ENCODE measurements around the gene MYLK2. TPM values are rescaled to one million over a fixed set of nuclear protein-coding genes. Genes with fewer than 3 reads are reported as not detected.

Gene MYLK2
- 0.22 and 0.25 TPM in 2 replicates for total RNA-seq (2012; rRNA removed)

DNA sequence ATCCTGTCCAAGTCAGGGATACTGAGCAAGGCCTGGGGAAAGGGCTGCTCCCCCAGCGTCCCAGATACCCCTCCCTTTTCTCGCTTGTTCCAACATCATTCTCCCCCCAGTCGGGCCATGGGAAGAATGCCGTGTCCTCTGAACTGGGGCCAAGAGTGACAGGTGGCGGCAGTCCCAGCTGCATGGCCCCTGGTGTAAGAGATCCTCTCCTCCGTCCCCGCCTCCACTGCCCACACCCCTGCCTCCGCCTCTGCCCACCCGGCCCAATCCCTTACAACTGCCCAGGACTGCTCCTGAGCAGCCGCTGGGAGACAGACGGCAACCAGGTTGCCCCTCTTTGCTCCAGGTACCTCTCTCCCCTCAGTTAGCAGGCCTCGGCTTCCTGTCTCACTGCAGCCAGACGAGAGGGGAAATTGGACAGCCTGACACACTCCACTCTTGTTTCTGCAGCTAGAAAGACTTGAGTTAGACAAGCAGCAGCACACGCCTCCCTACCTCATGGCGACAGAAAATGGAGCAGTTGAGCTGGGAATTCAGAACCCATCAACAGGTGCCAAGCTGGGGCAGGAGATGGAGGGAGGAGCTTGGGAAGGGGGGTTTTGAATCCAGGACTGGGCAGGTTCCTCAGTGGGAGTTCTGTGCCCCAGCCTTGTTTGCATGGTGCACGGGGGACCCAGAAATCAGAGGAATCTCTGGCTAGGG is at the start of gene MYLK2:
TSS of gene MYLK2 (plus strand) at position 274 of the 702 bp plus-strand sequence. CDS start at position 499, 225 bp downstream.
- no peak within 1 kb of the TSS for H3K9ac ChIP-seq (ENCODE audit: low read depth, low read length)
- no peaks in the 10 kb centered on the region for H3K9me3 ChIP-seq (replicated peaks; ENCODE audit: low read length)
- H3K4me2 ChIP-seq (ENCODE audit: low read length), result no peak within 1 kb of the TSS
- no peak within 1 kb of the TSS for H3K4me3 ChIP-seq (ENCODE audit: low read length)
- H3K36me3 ChIP-seq (ENCODE audit: insufficient read depth, low read length), result no peaks in the 10 kb centered on the region
- H3K27me3 ChIP-seq (ENCODE audit: control insufficient read depth, insufficient read depth, low read length), result no peaks in the 10 kb centered on the region
- peaks cover 19% of the 10 kb centered on the region for H3K4me1 ChIP-seq (ENCODE audit: control insufficient read depth, insufficient read depth, low read length)

DNA sequence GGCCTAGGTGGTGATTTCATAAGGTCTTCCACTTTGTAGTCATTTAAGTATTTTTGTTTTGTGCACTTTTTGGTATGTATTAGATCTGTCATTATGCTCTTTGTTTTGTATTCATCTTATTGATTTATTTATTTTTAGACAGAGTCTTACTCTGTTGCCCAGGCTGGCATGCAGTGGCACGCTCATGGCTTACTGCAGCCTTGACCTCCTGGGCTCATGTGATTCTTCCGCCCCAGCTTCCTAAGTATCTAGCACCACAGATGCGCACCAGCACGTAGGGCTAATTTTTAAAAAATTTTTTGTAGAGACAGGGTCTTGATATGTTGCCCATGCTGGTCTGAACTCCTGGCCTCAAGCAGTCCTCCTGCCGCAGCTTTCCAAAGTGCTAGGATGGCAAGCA is 49.5 kb upstream of the MYLK2 start:
- peak overlapping the region; percentile 67 for H3K4me2 ChIP-seq (ENCODE audit: low read length)
- no peaks in the 10 kb centered on the region for H3K9me3 ChIP-seq (replicated peaks; ENCODE audit: low read length)
- peaks cover 34% of the 10 kb centered on the region for H3K36me3 ChIP-seq (ENCODE audit: insufficient read depth, low read length)
- H3K27me3 ChIP-seq (ENCODE audit: control insufficient read depth, insufficient read depth, low read length), result no peaks in the 10 kb centered on the region
- H3K4me3 ChIP-seq (ENCODE audit: low read length), result no peak overlapping the region
- peak overlapping the region; percentile 57 for H3K9ac ChIP-seq (ENCODE audit: low read depth, low read length)
- peaks cover 16% of the 10 kb centered on the region for H3K4me1 ChIP-seq (ENCODE audit: control insufficient read depth, insufficient read depth, low read length)

DNA sequence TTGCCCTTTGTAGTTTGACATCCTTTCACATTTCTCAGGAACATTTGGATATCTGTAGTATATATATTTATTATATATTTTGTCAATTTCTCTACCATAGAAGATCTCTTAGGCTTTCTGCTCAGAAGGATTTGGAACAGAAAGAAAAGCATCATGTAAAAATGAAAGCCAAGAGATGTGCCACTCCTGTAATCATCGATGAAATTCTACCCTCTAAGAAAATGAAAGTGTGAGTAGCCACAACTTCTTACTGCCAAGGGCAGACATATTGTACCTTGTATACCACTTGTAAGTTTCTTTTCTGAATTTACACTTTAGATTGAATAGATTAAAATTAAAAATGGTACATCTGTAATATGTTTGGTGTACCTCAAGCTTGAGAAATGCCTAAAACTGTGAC is 48.9 kb upstream of the MYLK2 start:
- peak overlapping the region; percentile 67 for H3K4me2 ChIP-seq (ENCODE audit: low read length)
- peak overlapping the region; percentile 49 for H3K4me3 ChIP-seq (ENCODE audit: low read length)
- H3K9ac ChIP-seq (ENCODE audit: low read depth, low read length), result peak overlapping the region; percentile 57
- no peaks in the 10 kb centered on the region for H3K9me3 ChIP-seq (replicated peaks; ENCODE audit: low read length)
- H3K4me1 ChIP-seq (ENCODE audit: control insufficient read depth, insufficient read depth, low read length), result peaks cover 11% of the 10 kb centered on the region
- peaks cover 33% of the 10 kb centered on the region for H3K36me3 ChIP-seq (ENCODE audit: insufficient read depth, low read length)
- no peaks in the 10 kb centered on the region for H3K27me3 ChIP-seq (ENCODE audit: control insufficient read depth, insufficient read depth, low read length)

DNA sequence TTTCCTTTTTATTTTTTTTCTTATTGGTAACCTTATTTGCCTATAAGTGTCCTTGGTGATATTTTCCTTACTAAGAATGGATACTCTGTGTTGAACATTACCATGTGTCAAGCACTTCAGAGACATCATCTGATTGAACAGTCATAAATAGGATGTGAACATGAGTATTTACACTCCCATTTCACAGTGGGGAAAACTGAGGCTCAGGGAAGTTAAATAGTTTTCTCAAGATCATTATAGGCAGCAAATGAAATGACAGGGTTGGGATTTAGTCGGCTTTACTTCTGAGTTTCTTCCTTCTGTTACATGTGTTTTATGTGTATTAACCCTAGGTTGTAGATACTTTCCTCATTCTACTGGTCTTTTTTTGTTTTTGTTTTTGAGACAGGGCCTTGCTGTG is 44.7 kb upstream of the MYLK2 start:
- H3K36me3 ChIP-seq (ENCODE audit: insufficient read depth, low read length), result peaks cover 36% of the 10 kb centered on the region
- H3K4me2 ChIP-seq (ENCODE audit: low read length), result no peak overlapping the region
- H3K27me3 ChIP-seq (ENCODE audit: control insufficient read depth, insufficient read depth, low read length), result no peaks in the 10 kb centered on the region
- H3K4me3 ChIP-seq (ENCODE audit: low read length), result no peak overlapping the region
- H3K4me1 ChIP-seq (ENCODE audit: control insufficient read depth, insufficient read depth, low read length), result peaks cover 6% of the 10 kb centered on the region
- no peak overlapping the region for H3K9ac ChIP-seq (ENCODE audit: low read depth, low read length)
- no peaks in the 10 kb centered on the region for H3K9me3 ChIP-seq (replicated peaks; ENCODE audit: low read length)

DNA sequence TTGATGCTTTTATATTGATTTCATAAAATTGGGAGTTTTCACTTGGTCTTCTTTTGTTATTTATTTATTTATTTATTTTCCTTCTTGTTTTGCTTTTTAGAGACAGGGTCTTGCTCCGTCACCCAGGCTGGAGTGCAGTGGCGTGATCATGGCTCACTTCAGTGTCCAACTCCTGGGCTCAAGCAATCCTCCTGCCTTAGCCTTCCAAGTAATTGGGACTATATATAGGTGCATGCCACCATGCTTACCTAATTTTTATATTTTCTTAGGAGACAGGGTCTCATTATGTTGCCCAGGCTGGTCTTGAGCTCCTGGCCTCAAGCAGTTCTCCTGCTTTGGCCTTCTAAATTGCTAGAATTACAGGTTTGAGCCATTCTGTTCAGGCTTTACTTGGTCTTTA is 38.3 kb upstream of the MYLK2 start:
- Histone ChIP-seq H3K36me3 (ENCODE audit: insufficient read depth, low read length) (peaks cover 53% of the 10 kb centered on the region), H3K9ac (ENCODE audit: low read depth, low read length) (no peak overlapping the region), H3K4me2 (ENCODE audit: low read length) (no peak overlapping the region), H3K4me1 (ENCODE audit: control insufficient read depth, insufficient read depth, low read length) (peaks cover 6% of the 10 kb centered on the region), H3K4me3 (ENCODE audit: low read length) (no peak overlapping the region), H3K9me3 (replicated peaks; ENCODE audit: low read length) (no peaks in the 10 kb centered on the region), H3K27me3 (ENCODE audit: control insufficient read depth, insufficient read depth, low read length) (no peaks in the 10 kb centered on the region)

DNA sequence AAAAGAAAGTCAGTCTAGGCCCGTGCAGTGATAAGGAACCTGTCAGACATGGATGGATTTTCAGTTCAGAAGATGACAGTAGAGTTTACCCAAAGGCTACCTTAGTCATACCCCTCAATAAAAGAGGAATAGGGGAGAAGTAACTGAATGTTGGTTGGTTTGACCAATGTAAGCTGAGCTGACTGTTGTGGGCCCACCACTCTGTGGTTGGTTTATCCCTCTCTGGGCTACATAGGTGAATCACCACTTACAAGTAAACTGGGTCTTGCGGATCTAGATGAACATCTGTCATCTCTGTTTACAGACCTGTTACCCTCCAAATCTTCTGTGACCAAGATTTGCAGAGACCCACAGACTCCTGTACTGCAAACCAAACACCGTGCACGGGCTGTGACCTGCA is 37.2 kb upstream of the MYLK2 start:
- Histone ChIP-seq H3K9me3 (replicated peaks; ENCODE audit: low read length) (no peaks in the 10 kb centered on the region), H3K9ac (ENCODE audit: low read depth, low read length) (no peak overlapping the region), H3K4me1 (ENCODE audit: control insufficient read depth, insufficient read depth, low read length) (peaks cover 6% of the 10 kb centered on the region), H3K4me3 (ENCODE audit: low read length) (no peak overlapping the region), H3K27me3 (ENCODE audit: control insufficient read depth, insufficient read depth, low read length) (no peaks in the 10 kb centered on the region), H3K36me3 (ENCODE audit: insufficient read depth, low read length) (peaks cover 52% of the 10 kb centered on the region), H3K4me2 (ENCODE audit: low read length) (no peak overlapping the region)

DNA sequence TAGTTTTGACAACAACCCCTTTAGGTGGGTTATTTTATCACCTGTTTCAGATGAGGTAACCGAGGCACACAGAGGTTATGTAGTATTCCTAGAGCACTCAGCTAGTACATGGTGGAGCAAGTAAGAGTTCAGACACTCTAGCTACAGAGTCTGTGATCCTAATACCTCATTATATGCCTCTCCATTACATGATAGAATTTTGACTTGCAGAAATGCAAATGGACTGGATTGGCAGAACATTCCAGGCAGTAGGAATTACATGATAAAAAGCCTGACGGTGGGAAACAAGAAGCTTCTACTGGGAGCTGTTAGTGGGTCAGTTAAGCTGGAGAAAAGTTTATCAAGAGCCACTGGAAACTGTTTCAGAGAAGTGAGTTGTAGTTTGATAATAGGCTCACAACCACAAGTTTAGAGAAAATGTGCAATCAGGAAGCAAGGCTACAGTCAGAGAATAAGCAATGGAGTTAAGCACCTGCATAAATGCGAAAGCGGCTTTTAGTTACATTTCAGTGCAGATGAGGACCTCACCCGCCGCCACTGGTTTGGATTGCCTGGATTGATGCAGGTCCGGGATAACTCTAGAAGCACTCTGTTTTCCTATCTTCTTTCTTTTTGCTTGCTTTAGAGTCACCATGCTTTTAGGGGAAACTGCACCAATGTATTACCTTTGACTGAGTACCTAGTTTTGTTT is 34.7 kb upstream of the MYLK2 start:
- Histone ChIP-seq H3K9ac (ENCODE audit: low read depth, low read length) (no peak overlapping the region), H3K27me3 (ENCODE audit: control insufficient read depth, insufficient read depth, low read length) (no peaks in the 10 kb centered on the region), H3K9me3 (replicated peaks; ENCODE audit: low read length) (no peaks in the 10 kb centered on the region)

DNA sequence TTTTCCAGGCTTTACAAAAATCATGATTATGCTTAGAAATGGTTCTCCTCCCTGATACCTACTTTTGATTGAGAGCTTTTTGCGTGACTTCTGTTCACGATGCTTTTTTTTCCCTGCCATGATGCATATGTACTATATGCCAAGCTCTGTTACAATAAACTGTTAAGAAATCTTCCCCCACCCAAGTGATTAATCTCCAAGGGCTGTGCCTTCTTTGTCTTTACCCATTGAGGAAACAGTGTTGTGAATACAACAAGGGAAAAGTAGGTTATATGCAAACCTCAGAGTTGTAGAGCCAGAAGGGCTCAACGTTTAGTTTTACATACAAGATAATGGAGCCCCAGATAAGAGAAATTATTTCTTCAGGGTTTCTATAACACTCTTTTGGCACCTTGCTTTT is 34.1 kb upstream of the MYLK2 start:
- Histone ChIP-seq H3K4me3 (ENCODE audit: low read length) (no peak overlapping the region), H3K4me2 (ENCODE audit: low read length) (no peak overlapping the region), H3K27me3 (ENCODE audit: control insufficient read depth, insufficient read depth, low read length) (no peaks in the 10 kb centered on the region), H3K4me1 (ENCODE audit: control insufficient read depth, insufficient read depth, low read length) (peaks cover 17% of the 10 kb centered on the region), H3K9me3 (replicated peaks; ENCODE audit: low read length) (no peaks in the 10 kb centered on the region), H3K9ac (ENCODE audit: low read depth, low read length) (no peak overlapping the region), H3K36me3 (ENCODE audit: insufficient read depth, low read length) (peaks cover 31% of the 10 kb centered on the region)

More for the DNA sequence above, 34.7 kb upstream of the MYLK2 start:
- Histone ChIP-seq H3K4me3 (ENCODE audit: low read length) (no peak overlapping the region), H3K36me3 (ENCODE audit: insufficient read depth, low read length) (peaks cover 37% of the 10 kb centered on the region), H3K4me2 (ENCODE audit: low read length) (no peak overlapping the region), H3K4me1 (ENCODE audit: control insufficient read depth, insufficient read depth, low read length) (peaks cover 17% of the 10 kb centered on the region)

DNA sequence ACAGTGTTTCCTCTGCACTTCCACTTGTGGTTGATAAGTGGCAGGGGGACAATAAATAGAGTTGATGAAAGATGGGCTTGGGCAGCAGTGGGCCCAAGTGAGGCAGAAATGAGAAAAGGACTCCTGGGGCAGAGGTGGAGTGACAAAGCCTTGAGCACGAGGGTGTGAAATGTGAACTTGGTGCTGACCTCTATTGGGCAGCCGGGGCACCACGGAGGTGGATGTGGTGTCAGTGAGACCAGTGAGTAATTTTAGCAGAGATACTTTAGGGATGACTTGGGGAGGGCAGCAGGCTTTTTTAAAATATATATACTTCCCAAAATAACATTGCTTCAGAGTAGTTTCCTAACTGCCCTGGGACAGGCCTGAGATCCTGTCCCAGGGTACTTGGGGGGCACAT is 30.6 kb upstream of the MYLK2 start:
- Histone ChIP-seq H3K4me1 (ENCODE audit: control insufficient read depth, insufficient read depth, low read length) (peaks cover 11% of the 10 kb centered on the region), H3K36me3 (ENCODE audit: insufficient read depth, low read length) (peaks cover 29% of the 10 kb centered on the region), H3K9me3 (replicated peaks; ENCODE audit: low read length) (no peaks in the 10 kb centered on the region), H3K27me3 (ENCODE audit: control insufficient read depth, insufficient read depth, low read length) (no peaks in the 10 kb centered on the region), H3K4me2 (ENCODE audit: low read length) (peak overlapping the region; percentile 9), H3K4me3 (ENCODE audit: low read length) (no peak overlapping the region), H3K9ac (ENCODE audit: low read depth, low read length) (peak overlapping the region; percentile 46)

DNA sequence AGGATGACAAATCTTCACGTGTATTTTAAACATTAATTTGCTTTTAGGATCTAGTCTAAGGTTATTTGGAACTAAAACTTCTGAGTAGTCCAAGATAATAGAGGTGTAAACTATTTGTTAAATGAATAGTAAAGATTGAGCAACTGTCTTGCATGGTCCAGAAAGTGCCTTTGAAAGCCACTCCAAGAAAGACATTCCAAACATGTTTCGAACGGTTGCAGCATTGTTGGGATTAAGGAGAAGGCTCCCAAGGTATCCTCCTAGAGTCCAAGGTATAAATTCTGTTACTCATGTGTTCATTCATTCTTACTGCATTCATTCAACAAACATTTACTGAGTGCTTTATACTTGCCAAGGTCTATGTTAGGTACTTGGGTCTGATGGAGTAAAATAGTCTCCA is 28.8 kb upstream of the MYLK2 start:
- H3K27me3 ChIP-seq (ENCODE audit: control insufficient read depth, insufficient read depth, low read length), result no peaks in the 10 kb centered on the region
- peaks cover 25% of the 10 kb centered on the region for H3K36me3 ChIP-seq (ENCODE audit: insufficient read depth, low read length)
- H3K9me3 ChIP-seq (replicated peaks; ENCODE audit: low read length), result no peaks in the 10 kb centered on the region
- no peak overlapping the region for H3K9ac ChIP-seq (ENCODE audit: low read depth, low read length)
- no peak overlapping the region for H3K4me2 ChIP-seq (ENCODE audit: low read length)
- peaks cover 11% of the 10 kb centered on the region for H3K4me1 ChIP-seq (ENCODE audit: control insufficient read depth, insufficient read depth, low read length)
- no peak overlapping the region for H3K4me3 ChIP-seq (ENCODE audit: low read length)

DNA sequence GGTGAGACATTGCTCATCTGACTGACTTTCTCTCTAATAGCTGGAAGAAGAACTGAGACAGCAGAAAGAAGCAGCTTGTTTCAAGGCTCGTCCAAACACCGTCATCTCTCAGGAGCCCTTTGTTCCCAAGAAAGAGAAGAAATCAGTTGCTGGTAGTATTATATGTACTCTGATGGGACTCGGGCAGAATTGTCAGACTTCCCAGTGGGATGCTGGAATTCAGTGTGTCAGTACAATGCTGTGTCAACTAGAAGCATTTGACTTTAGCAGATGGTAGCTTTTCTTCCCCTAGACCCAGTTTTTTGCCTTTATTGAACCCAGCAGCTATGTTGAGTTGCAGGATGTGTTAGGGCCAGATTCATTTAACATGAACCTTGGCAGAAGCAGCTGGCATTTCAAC is 21.8 kb upstream of the MYLK2 start:
- Histone ChIP-seq H3K4me1 (ENCODE audit: control insufficient read depth, insufficient read depth, low read length) (no peaks in the 10 kb centered on the region), H3K9me3 (replicated peaks; ENCODE audit: low read length) (no peaks in the 10 kb centered on the region), H3K4me3 (ENCODE audit: low read length) (no peak overlapping the region), H3K9ac (ENCODE audit: low read depth, low read length) (no peak overlapping the region), H3K36me3 (ENCODE audit: insufficient read depth, low read length) (peaks cover 69% of the 10 kb centered on the region), H3K4me2 (ENCODE audit: low read length) (no peak overlapping the region), H3K27me3 (ENCODE audit: control insufficient read depth, insufficient read depth, low read length) (no peaks in the 10 kb centered on the region)

DNA sequence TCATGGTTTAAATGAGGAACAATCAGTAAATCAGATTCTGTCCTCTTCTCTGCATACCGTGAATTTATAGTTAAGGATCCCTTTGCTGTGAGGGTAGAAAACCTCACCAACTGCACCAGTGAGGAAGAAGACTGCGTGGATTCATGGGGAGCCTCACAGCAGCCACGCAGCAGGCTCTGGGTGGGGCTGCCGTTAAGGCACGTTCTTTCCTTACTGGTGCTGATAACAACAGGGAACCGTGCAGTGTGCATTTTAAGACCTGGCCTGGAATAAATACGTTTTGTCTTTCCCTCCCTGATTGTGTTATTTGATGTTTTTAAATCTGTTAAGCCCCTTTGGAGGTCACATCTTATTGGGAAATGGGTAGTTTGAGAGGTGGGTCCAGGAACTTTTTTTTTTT is 17.6 kb upstream of the MYLK2 start:
- Histone ChIP-seq H3K9ac (ENCODE audit: low read depth, low read length) (no peak overlapping the region), H3K4me1 (ENCODE audit: control insufficient read depth, insufficient read depth, low read length) (no peaks in the 10 kb centered on the region), H3K27me3 (ENCODE audit: control insufficient read depth, insufficient read depth, low read length) (no peaks in the 10 kb centered on the region), H3K9me3 (replicated peaks; ENCODE audit: low read length) (no peaks in the 10 kb centered on the region), H3K4me2 (ENCODE audit: low read length) (no peak overlapping the region), H3K4me3 (ENCODE audit: low read length) (no peak overlapping the region), H3K36me3 (ENCODE audit: insufficient read depth, low read length) (peaks cover 53% of the 10 kb centered on the region)

Measured in skeletal muscle satellite cell (primary cell).